Measurements from ENCODE around the gene CPSF4L.

DNA sequence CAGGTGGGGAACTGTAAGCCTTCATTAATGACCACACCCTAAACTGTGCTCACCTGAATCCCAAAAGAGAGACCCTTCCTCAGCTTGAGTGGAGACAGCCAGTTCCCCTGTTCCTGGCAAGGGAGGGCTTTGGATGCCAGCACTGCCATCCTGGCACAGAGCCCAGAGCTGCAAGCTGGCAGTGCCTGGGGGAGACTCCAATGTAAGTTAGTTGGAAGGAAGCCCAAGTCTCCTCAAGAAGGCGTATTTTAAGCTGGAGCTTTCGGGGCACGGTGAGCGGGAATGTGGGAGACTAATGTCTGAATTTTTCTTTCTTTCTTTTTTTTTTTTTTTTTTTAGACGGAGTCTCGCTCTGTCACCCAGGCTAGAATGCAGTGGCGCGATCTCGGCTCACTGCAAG is 45.5 kb upstream of the CPSF4L start:
- no peak for TF ChIP-seq SUZ12 (IDR thresholded peaks at IDR 0.05; ENCODE audit: extremely low read depth, insufficient read depth, insufficient read length)
- no peak for TF ChIP-seq ZNF274 (IDR thresholded peaks at IDR 0.05; ENCODE audit: low read depth, low read length)
